Astrocyte (in vitro differentiated cells and primary cell): Measurements from ENCODE around the gene PRPSAP1.

Source experiments
- EZH2 ChIP-seq: IDR thresholded peaks from 2 replicates; pipeline ENCODE4 v1.6.1; 2012; ENCODE audit warnings: mild to moderate bottlenecking, low read length, inconsistent platforms; ENCODE audit not compliant: insufficient read depth
- TF ChIP-seq, protein P1 (sequence below): IDR thresholded peaks from 2 replicates; pipeline ENCODE4 v1.5.1; 2011; ENCODE audit warnings: low read depth, mild to moderate bottlenecking, inconsistent platforms, low read length, moderate library complexity; ENCODE audit not compliant: insufficient read depth

DNA sequence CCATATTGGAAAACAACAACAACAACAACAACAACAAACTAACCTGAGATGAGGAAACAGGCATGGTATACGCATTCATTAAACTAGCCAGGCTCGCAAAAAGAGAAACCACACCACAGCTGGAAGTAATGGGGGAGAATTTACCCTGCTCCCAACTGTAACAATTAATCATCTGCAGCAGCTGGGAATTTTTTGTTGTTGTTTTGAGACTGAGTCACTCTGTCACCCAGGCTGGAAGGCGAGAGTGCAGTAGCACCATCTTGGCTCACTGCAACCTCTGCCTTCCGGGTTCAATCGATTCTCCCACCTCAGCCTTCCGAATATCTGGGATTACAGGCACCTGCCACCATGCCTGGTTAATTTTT, 16.3 kb downstream of the PRPSAP1 start:
- TF ChIP-seq EZH2 = no peak
- TF ChIP-seq, protein P1, sequence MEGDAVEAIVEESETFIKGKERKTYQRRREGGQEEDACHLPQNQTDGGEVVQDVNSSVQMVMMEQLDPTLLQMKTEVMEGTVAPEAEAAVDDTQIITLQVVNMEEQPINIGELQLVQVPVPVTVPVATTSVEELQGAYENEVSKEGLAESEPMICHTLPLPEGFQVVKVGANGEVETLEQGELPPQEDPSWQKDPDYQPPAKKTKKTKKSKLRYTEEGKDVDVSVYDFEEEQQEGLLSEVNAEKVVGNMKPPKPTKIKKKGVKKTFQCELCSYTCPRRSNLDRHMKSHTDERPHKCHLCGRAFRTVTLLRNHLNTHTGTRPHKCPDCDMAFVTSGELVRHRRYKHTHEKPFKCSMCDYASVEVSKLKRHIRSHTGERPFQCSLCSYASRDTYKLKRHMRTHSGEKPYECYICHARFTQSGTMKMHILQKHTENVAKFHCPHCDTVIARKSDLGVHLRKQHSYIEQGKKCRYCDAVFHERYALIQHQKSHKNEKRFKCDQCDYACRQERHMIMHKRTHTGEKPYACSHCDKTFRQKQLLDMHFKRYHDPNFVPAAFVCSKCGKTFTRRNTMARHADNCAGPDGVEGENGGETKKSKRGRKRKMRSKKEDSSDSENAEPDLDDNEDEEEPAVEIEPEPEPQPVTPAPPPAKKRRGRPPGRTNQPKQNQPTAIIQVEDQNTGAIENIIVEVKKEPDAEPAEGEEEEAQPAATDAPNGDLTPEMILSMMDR = no peak
